SK-N-SH (cell line): ENCODE results near the gene DDR1.

Source experiments
- GABPA ChIP-seq: IDR thresholded peaks from 2 replicates; pipeline ENCODE4 v1.4.0; 2012; ENCODE audit warnings: low read depth, mild to moderate bottlenecking
- MAX ChIP-seq: IDR thresholded peaks from 2 replicates; pipeline ENCODE4 v1.4.0; 2012; ENCODE audit warnings: low read depth
- RCOR1 ChIP-seq: fragments of 150-350 bp; IDR thresholded peaks from 2 replicates; pipeline ENCODE4 v1.6.1; 2017; ENCODE audit warnings: antibody characterized with exemption, low read length
- SIN3A ChIP-seq: IDR thresholded peaks from 2 replicates; pipeline ENCODE4 v1.6.1; 2012; ENCODE audit warnings: low read depth, mild to moderate bottlenecking, low read length, moderate library complexity, borderline replicate concordance
- YY1 ChIP-seq: IDR thresholded peaks from 2 replicates; pipeline ENCODE4 v1.4.0; 2012; ENCODE audit warnings: low read depth, mild to moderate bottlenecking
- TF ChIP-seq, protein P1 (sequence below): IDR thresholded peaks from 2 replicates; pipeline ENCODE4 v1.6.1; 2012; ENCODE audit warnings: mild to moderate bottlenecking, low read depth, low read length, moderate library complexity
- TF ChIP-seq, protein P2 (sequence below): fragments of 200-600 bp; sonication (generic); IDR thresholded peaks from 2 replicates; pipeline ENCODE4 v1.6.1; 2017; ENCODE audit warnings: antibody characterized with exemption, mild to moderate bottlenecking, moderate library complexity

- TF ChIP-seq MAX (no peak), SIN3A (no peak), RCOR1 (no peak), GABPA (no peak), YY1 (no peak)
- TF ChIP-seq, protein P1, sequence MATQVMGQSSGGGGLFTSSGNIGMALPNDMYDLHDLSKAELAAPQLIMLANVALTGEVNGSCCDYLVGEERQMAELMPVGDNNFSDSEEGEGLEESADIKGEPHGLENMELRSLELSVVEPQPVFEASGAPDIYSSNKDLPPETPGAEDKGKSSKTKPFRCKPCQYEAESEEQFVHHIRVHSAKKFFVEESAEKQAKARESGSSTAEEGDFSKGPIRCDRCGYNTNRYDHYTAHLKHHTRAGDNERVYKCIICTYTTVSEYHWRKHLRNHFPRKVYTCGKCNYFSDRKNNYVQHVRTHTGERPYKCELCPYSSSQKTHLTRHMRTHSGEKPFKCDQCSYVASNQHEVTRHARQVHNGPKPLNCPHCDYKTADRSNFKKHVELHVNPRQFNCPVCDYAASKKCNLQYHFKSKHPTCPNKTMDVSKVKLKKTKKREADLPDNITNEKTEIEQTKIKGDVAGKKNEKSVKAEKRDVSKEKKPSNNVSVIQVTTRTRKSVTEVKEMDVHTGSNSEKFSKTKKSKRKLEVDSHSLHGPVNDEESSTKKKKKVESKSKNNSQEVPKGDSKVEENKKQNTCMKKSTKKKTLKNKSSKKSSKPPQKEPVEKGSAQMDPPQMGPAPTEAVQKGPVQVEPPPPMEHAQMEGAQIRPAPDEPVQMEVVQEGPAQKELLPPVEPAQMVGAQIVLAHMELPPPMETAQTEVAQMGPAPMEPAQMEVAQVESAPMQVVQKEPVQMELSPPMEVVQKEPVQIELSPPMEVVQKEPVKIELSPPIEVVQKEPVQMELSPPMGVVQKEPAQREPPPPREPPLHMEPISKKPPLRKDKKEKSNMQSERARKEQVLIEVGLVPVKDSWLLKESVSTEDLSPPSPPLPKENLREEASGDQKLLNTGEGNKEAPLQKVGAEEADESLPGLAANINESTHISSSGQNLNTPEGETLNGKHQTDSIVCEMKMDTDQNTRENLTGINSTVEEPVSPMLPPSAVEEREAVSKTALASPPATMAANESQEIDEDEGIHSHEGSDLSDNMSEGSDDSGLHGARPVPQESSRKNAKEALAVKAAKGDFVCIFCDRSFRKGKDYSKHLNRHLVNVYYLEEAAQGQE: no peak
- TF ChIP-seq, protein P2, sequence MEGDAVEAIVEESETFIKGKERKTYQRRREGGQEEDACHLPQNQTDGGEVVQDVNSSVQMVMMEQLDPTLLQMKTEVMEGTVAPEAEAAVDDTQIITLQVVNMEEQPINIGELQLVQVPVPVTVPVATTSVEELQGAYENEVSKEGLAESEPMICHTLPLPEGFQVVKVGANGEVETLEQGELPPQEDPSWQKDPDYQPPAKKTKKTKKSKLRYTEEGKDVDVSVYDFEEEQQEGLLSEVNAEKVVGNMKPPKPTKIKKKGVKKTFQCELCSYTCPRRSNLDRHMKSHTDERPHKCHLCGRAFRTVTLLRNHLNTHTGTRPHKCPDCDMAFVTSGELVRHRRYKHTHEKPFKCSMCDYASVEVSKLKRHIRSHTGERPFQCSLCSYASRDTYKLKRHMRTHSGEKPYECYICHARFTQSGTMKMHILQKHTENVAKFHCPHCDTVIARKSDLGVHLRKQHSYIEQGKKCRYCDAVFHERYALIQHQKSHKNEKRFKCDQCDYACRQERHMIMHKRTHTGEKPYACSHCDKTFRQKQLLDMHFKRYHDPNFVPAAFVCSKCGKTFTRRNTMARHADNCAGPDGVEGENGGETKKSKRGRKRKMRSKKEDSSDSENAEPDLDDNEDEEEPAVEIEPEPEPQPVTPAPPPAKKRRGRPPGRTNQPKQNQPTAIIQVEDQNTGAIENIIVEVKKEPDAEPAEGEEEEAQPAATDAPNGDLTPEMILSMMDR: no peak
These were observed 1.2 kb downstream of the DDR1 start for GRCh38 chr6:30885481-30885998.
